Astrocyte (in vitro differentiated cells and primary cell): ENCODE results near the gene ELSPBP1. TPM values are rescaled to one million over a fixed set of nuclear protein-coding genes. Genes with fewer than 3 reads are reported as not detected.

ENCODE experiments used
- DNase-seq: peaks from one replicate; pipeline ENCODE4 v3.0.0-alpha.2; 2010; ENCODE audit warnings: low read depth
- FAIRE-seq: peaks from 2 replicates; lab custom pipeline; 2011; peaks lifted over from hg19 to GRCh38; lab: Jason Lieb, UNC
- H2AFZ ChIP-seq: 2 replicates; pipeline ENCODE4 v1.6.0; 2012; ENCODE audit warnings: low read depth, low read length, inconsistent platforms
- H3K27ac ChIP-seq: 2 replicates; pipeline ENCODE4 v1.5.1; 2011; ENCODE audit warnings: low read depth, low read length, inconsistent platforms
- H3K27me3 ChIP-seq: 2 replicates; pipeline ENCODE4 v1.6.0; 2011; ENCODE audit warnings: low read length, inconsistent platforms; ENCODE audit not compliant: insufficient read depth
- H3K36me3 ChIP-seq: 2 replicates; pipeline ENCODE4 v1.5.1; 2011; ENCODE audit warnings: low read length, inconsistent platforms; ENCODE audit not compliant: insufficient read depth
- H3K4me1 ChIP-seq: 2 replicates; pipeline ENCODE4 v1.5.1; 2011; ENCODE audit warnings: low read length, inconsistent platforms; ENCODE audit not compliant: insufficient read depth
- H3K4me2 ChIP-seq: 2 replicates; pipeline ENCODE4 v1.6.0; 2012; ENCODE audit warnings: low read length, inconsistent platforms
- H3K4me3 ChIP-seq: 2 replicates; pipeline ENCODE4 v1.5.1; 2011; ENCODE audit warnings: low read depth, mild to moderate bottlenecking, low read length, inconsistent platforms; ENCODE audit not compliant: insufficient read depth
- H3K79me2 ChIP-seq: 2 replicates; pipeline ENCODE4 v1.6.0; 2012; ENCODE audit warnings: mild to moderate bottlenecking, low read length, inconsistent platforms; ENCODE audit not compliant: insufficient read depth
- H3K9ac ChIP-seq: 2 replicates; pipeline ENCODE4 v1.6.0; 2012; ENCODE audit warnings: mild to moderate bottlenecking, low read length, inconsistent platforms
- H3K9me3 ChIP-seq: 2 replicates; pipeline ENCODE4 v1.5.1; 2012; ENCODE audit warnings: low read depth, mild to moderate bottlenecking, low read length, inconsistent platforms; ENCODE audit not compliant: insufficient read depth
- H4K20me1 ChIP-seq: 2 replicates; pipeline ENCODE4 v1.6.0; 2012; ENCODE audit warnings: low read length, inconsistent platforms; ENCODE audit not compliant: insufficient read depth
- H3K27ac Mint-ChIP-seq: one replicate; pipeline ENCODE4 v1.8.0; 2021; ENCODE audit warnings: mild to moderate bottlenecking, mixed read lengths; ENCODE audit not compliant: unreplicated experiment
- H3K27me3 Mint-ChIP-seq: one replicate; pipeline ENCODE4 v1.8.0; 2021; ENCODE audit warnings: low read depth, mixed read lengths; ENCODE audit not compliant: unreplicated experiment
- H3K36me3 Mint-ChIP-seq: one replicate; pipeline ENCODE4 v1.8.0; 2021; ENCODE audit warnings: low read depth, mixed read lengths; ENCODE audit not compliant: unreplicated experiment
- H3K4me1 Mint-ChIP-seq: one replicate; pipeline ENCODE4 v1.8.0; 2021; ENCODE audit warnings: low read depth, mixed read lengths; ENCODE audit not compliant: unreplicated experiment
- H3K4me3 Mint-ChIP-seq: one replicate; pipeline ENCODE4 v1.8.0; 2021; ENCODE audit warnings: mild to moderate bottlenecking, moderate library complexity, mixed read lengths; ENCODE audit not compliant: unreplicated experiment
- H3K9me3 Mint-ChIP-seq: one replicate; pipeline ENCODE4 v1.8.0; 2021; ENCODE audit warnings: mild to moderate bottlenecking, mixed read lengths; ENCODE audit not compliant: unreplicated experiment
- EZH2 ChIP-seq: IDR thresholded peaks from 2 replicates; pipeline ENCODE4 v1.6.1; 2012; ENCODE audit warnings: mild to moderate bottlenecking, low read length, inconsistent platforms; ENCODE audit not compliant: insufficient read depth
- total RNA-seq: library from RNA; stranded (reverse); gene quantifications from 2 replicates; pipeline ENCODE4 v1.2.1, GENCODE V29; 2021
- TF ChIP-seq, protein P1 (sequence below): IDR thresholded peaks from 2 replicates; pipeline ENCODE4 v1.5.1; 2011; ENCODE audit warnings: low read depth, mild to moderate bottlenecking, inconsistent platforms, low read length, moderate library complexity; ENCODE audit not compliant: insufficient read depth

Gene ELSPBP1
- total RNA-seq, 1 donor from 2014 or later, result not detected

DNA sequence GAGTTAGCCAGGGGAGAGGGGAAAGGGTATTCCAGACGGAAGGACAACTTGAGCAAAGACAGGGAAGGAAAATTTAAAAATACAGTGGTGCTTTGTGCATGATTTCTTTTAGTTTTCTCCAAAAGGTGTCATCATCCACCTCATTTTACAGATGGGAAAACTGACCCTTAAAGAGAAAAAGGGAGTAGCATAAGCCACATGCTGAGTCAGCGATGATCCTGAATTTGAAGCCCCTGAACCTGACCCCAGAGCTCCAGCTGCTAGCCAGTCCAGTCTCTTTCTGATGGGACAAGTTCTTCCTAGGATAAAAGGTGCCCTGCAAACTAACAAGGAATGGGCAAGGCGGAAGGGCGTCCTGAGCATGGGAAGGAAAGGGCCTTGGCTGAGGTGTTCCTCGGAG, 39.2 kb downstream of the ELSPBP1 start:
- no peak overlapping the region for H3K27ac ChIP-seq
- H3K4me2 ChIP-seq, result no peak overlapping the region
- Mint-ChIP-seq H3K27ac (no peak overlapping the region), H3K4me1 (no peaks in the 10 kb centered on the region), H3K36me3 (no peaks in the 10 kb centered on the region), H3K27me3 (peaks cover 7% of the 10 kb centered on the region), H3K9me3 (peaks cover 7% of the 10 kb centered on the region), H3K4me3 (no peak overlapping the region)
- DNase-seq (no peak), FAIRE-seq (no peak)
- H4K20me1 ChIP-seq, result no peaks in the 10 kb centered on the region
- no peaks in the 10 kb centered on the region for H3K4me1 ChIP-seq
- TF ChIP-seq EZH2, result no peak
- TF ChIP-seq, protein P1, sequence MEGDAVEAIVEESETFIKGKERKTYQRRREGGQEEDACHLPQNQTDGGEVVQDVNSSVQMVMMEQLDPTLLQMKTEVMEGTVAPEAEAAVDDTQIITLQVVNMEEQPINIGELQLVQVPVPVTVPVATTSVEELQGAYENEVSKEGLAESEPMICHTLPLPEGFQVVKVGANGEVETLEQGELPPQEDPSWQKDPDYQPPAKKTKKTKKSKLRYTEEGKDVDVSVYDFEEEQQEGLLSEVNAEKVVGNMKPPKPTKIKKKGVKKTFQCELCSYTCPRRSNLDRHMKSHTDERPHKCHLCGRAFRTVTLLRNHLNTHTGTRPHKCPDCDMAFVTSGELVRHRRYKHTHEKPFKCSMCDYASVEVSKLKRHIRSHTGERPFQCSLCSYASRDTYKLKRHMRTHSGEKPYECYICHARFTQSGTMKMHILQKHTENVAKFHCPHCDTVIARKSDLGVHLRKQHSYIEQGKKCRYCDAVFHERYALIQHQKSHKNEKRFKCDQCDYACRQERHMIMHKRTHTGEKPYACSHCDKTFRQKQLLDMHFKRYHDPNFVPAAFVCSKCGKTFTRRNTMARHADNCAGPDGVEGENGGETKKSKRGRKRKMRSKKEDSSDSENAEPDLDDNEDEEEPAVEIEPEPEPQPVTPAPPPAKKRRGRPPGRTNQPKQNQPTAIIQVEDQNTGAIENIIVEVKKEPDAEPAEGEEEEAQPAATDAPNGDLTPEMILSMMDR, result no peak
- no peaks in the 10 kb centered on the region for H3K9me3 ChIP-seq
- no peaks in the 10 kb centered on the region for H3K27me3 ChIP-seq
- no peak overlapping the region for H2AFZ ChIP-seq
- no peaks in the 10 kb centered on the region for H3K79me2 ChIP-seq
- no peak overlapping the region for H3K4me3 ChIP-seq
- no peaks in the 10 kb centered on the region for H3K36me3 ChIP-seq
- no peak overlapping the region for H3K9ac ChIP-seq

DNA sequence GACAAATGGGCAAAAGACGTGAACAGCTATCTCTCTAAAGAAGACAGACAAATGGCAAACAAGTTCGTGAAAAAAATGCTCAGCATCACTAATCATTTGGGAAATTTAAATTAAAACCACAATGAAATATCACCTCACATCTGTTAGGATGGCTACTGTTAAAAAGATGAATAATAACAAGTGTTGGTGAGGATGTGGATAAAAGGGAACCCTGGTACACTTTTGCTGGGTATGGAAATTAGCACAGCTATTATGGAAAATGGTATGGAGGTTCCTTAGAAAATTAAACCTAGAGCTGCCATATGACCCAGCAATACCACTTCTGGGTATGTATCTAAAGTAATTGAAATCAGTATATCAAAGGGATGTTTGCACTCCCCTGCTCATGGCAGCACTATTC, 42.3 kb downstream of the ELSPBP1 start:
- no peaks in the 10 kb centered on the region for H3K36me3 ChIP-seq
- no peak overlapping the region for H3K27ac ChIP-seq
- no peak overlapping the region for H3K4me3 ChIP-seq
- FAIRE-seq (no peak), DNase-seq (no peak)
- H2AFZ ChIP-seq, result no peak overlapping the region
- peaks cover 2% of the 10 kb centered on the region for H3K36me3 Mint-ChIP-seq
- H3K9me3 Mint-ChIP-seq, result peaks cover 13% of the 10 kb centered on the region
- no peak overlapping the region for H3K4me3 Mint-ChIP-seq
- no peak overlapping the region for H3K4me2 ChIP-seq
- no peaks in the 10 kb centered on the region for H3K9me3 ChIP-seq
- no peaks in the 10 kb centered on the region for H3K27me3 ChIP-seq
- H3K79me2 ChIP-seq, result no peaks in the 10 kb centered on the region
- H3K27ac Mint-ChIP-seq, result no peak overlapping the region
- no peak for TF ChIP-seq EZH2
- TF ChIP-seq, protein P1, result no peak
- H3K4me1 ChIP-seq, result no peaks in the 10 kb centered on the region
- peaks cover 28% of the 10 kb centered on the region for H3K27me3 Mint-ChIP-seq
- no peaks in the 10 kb centered on the region for H4K20me1 ChIP-seq
- H3K4me1 Mint-ChIP-seq, result no peaks in the 10 kb centered on the region
- no peak overlapping the region for H3K9ac ChIP-seq

DNA sequence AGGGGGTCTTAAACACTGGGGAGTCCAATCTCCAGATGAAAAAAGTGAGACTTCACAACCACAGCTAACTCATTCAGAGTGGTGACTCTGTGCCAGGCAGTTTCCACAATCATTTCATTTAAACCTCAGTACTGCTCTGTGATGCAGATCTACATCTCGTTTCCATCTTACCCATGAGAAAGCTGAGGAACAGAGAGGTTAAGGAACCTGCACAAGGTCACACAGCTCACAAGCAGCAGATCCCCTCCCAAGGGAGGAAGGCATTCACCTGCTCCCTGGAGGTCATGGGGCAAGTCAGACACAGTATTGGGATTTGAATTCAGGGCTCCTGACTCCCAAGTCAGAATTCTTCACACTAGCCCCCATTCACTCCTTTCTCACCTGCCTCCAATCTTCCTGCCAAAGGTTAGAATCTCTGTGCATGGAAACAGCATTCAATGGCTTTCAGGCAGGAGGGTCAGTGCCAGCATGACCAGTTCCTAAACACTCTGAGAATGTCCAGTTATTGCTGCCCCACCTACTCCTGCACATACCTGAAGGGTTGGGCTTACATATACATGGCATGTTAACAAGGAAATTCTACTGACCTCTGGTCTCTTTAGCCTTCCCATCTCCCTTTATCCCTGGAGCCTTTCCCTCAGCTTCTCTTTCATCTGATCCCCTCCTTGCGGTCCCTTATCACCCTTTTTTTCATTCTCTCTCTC, 47.6 kb downstream of the ELSPBP1 start:
- H3K27me3 ChIP-seq, result no peaks in the 10 kb centered on the region
- no peaks in the 10 kb centered on the region for H3K79me2 ChIP-seq
- H3K9me3 ChIP-seq, result peaks cover 4% of the 10 kb centered on the region
- H4K20me1 ChIP-seq, result no peaks in the 10 kb centered on the region
- H3K9ac ChIP-seq, result no peak overlapping the region
- H3K36me3 ChIP-seq, result no peaks in the 10 kb centered on the region
- no peaks in the 10 kb centered on the region for H3K4me1 ChIP-seq
- Mint-ChIP-seq H3K4me3 (no peak overlapping the region), H3K36me3 (peaks cover 2% of the 10 kb centered on the region), H3K4me1 (no peaks in the 10 kb centered on the region), H3K27me3 (peaks cover 35% of the 10 kb centered on the region), H3K27ac (no peak overlapping the region), H3K9me3 (peaks cover 12% of the 10 kb centered on the region)
- no peak for DNase-seq
- no peak overlapping the region for H2AFZ ChIP-seq
- H3K4me3 ChIP-seq, result no peak overlapping the region
- H3K27ac ChIP-seq, result no peak overlapping the region
- TF ChIP-seq, protein P1, result no peak
- TF ChIP-seq EZH2, result no peak
- H3K4me2 ChIP-seq, result no peak overlapping the region
- no peak for FAIRE-seq
